ENCODE results near the gene PTPDC1.
A peak's percentile ranks its signal among the peaks of the same experiment; 100 is the strongest.

PTPDC1 gene, protein sequence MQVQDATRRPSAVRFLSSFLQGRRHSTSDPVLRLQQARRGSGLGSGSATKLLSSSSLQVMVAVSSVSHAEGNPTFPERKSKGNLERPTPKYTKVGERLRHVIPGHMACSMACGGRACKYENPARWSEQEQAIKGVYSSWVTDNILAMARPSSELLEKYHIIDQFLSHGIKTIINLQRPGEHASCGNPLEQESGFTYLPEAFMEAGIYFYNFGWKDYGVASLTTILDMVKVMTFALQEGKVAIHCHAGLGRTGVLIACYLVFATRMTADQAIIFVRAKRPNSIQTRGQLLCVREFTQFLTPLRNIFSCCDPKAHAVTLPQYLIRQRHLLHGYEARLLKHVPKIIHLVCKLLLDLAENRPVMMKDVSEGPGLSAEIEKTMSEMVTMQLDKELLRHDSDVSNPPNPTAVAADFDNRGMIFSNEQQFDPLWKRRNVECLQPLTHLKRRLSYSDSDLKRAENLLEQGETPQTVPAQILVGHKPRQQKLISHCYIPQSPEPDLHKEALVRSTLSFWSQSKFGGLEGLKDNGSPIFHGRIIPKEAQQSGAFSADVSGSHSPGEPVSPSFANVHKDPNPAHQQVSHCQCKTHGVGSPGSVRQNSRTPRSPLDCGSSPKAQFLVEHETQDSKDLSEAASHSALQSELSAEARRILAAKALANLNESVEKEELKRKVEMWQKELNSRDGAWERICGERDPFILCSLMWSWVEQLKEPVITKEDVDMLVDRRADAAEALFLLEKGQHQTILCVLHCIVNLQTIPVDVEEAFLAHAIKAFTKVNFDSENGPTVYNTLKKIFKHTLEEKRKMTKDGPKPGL

DNA sequence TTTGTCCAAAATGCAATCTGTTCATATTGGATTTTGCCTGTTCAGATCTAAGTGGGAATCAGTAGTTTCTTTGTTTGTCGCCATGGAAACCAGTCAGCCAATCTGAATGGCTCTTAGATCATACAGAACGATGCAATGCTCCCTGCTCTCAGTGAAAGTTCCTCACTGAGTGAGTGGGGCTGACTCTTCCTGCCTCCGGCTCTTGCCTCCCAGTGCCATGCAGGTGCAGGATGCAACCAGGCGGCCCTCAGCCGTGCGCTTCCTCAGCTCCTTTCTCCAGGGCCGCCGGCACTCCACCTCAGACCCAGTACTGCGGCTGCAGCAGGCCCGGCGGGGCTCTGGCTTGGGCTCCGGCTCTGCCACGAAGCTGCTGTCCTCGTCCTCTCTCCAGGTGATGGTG, at the start of gene PTPDC1:
Gene PTPDC1 (plus strand): TSS at position 151 of the 400 bp plus-strand sequence. CDS start 67 bp downstream, at position 218.
- DNase-seq (ENCODE audit: low read depth): no peak

DNA sequence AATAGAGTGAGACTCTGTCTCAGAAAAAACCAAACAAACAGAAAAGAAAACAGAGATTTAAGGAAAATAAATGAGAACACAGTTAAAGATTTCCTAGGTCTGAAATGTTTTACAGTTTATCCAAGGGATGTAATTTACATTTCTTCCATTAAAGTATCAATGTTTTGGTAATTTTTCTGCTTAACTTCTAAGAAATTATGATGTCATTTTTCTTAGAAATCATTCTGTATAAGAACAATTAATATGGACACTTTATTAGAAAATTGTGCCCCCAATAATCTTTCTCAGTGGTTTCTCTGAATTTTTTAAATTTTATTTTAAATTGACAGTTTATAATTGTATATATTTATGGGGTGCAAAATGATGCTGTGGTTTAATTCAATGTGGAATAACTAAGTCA, 49.8 kb upstream of the PTPDC1 start:
- DNase-seq (ENCODE audit: low read depth): no peak

- no peak for DNase-seq (ENCODE audit: low read depth)
Observed at GRCh38 chr9:94039786-94040185, 44.5 kb upstream of the PTPDC1 start.

GRCh38 chr9:94042516-94043360, 41.5 kb upstream of the PTPDC1 start:
- DNase-seq (ENCODE audit: low read depth): no peak

DNA sequence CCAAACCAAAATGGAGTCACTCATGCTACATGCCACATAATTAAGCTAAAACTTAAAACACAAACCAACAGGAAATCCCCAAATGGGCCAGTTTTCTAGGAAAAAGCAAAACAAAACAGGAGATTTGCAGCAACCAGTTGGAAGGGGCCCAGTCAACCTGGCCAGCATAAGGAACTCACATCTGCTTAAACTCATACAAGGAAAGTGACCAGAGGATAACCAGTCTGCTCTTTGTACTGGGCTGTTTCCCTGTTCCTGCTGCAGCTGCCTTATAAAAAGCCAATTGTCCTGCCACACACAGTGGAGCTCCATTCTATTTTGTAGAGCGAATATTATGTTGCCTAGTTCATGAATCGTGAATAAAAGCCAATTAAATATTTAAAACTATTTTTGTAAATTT, 29.5 kb upstream of the PTPDC1 start:
- DNase-seq (ENCODE audit: low read depth): no peak

DNA sequence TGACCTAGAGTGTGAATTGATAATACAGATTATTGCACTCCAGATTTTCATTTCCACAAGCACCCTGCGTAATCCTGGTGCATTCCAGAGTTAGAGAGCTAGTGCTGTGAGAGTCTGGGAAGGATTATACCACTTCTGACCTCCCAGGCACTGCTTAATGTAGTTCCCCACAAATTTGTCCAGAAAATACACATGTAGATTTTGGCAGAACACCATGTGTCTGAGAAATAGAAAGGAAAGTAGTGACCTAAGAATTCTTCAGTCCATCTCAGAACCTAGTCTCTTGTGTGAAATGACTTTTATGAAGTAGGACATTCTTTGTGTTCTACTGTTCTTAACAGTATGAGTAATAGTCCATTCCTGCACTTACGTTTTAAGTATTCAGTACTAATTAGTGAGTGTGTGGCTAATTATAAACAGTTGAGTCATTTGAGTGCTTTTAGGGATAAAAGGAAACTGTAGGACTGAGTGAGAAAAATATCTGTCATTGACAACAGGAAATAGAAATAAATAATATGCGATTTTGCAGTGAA, 27.8 kb upstream of the PTPDC1 start:
- DNase-seq (ENCODE audit: low read depth): no peak

GRCh38 chr9:94057918-94058317, 26.3 kb upstream of the PTPDC1 start:
- DNase-seq (ENCODE audit: low read depth): no peak

- no peak for DNase-seq (ENCODE audit: low read depth)
Observed at GRCh38 chr9:94061864-94062263, 22.4 kb upstream of the PTPDC1 start.

DNA sequence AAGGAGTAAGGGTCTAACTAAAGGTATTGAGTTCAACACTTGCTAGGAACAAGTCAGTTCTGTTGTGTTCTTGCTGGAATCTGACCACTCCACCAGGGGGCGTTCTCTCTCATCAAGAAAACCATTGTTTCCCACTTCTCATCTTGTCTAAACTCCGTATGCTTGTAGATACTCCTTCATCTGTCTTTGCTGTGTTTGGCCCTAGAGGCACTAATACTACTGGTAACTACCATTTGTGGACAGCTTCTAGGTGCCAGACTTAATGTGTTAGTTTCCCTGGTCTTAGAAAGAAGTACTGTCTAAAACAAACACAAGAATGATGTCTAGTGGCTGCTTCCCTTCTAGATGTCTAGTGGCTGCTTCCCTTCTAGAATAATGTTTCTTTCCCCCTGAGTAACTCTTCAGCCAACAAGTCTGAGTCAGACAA, 18.7 kb upstream of the PTPDC1 start:
- peak; percentile 54 for DNase-seq (ENCODE audit: low read depth)

DNA sequence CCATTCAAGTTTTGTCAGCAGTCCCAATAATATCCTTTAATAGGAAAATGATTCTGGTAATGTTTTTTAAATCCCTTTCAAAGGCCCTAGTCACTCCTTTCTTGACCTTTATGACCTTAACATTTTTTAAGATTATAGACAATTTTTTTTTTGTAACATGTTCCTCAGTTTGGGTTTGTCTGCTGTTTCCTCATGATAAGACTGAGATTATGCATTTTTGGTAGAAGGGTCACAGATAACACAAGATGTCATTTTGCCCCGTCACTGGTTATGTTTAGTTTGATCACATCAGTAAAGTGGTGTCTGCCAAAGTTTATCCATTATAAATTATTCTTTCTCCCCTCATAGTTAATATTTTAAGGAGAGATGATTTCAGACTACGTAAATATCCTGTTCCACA, 16.0 kb upstream of the PTPDC1 start:
- DNase-seq (ENCODE audit: low read depth): no peak

DNA sequence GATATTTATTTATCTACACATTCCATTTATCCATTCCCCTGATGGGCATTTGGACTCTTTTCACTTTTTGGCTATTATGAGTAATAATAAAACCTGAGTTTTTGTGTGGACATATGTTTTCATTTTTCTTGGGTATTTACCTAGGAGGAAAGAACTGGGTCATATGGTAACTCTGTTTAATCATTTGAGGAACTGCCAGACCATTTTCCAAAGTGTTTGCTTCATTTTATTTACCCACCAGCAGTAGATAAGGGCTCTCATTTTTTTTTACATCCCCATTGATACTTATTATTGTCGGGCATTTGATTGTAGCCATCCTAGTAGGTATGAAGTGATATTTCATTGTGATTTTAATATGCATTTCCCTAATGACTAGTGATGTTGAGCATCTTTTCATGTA, 7.7 kb upstream of the PTPDC1 start:
- no peak for DNase-seq (ENCODE audit: low read depth)

- DNase-seq (ENCODE audit: low read depth): no peak
Observed at GRCh38 chr9:94078086-94078485, 6.2 kb upstream of the PTPDC1 start.

GRCh38 chr9:94079236-94079635, 5.0 kb upstream of the PTPDC1 start:
- DNase-seq (ENCODE audit: low read depth): no peak

DNA sequence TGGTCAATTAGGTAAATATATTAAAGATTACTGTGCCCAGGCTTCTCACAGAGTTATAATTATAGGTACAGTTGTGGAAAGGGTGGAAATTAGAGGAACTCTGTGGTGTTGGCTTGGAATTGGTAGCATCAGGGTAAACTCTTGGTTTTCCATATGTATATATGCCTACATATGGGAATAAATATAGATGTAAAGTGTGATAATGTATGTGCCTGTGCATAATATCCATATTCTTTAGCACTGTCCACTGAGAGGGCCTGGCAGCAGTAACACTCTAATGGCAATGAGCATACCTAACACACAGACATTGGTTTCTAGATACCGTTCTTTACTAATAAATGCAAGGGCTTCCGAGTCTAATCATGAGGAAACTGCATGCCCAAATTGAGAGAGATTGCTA, 4.0 kb upstream of the PTPDC1 start:
- no peak for DNase-seq (ENCODE audit: low read depth)

DNA sequence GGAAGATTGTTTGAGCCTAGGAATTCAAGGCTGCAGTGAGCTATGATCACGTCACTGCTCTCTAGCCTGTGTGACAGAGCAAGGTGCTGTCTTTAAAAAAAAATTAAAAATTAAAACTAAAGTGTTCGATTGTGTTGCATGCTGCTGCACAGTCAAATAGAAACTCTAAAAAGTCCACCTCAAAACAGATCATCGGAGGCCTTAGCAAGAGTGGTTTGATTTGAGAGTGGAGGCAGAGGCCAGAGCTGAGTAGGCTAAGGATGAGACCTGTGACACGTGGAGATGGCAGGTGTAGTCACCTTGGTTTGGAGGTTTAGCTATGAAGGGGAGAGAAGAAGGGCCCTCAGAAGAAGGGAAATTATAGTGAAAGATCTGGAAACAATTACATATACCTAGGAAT, 2.8 kb upstream of the PTPDC1 start:
- no peak for DNase-seq (ENCODE audit: low read depth)

DNA sequence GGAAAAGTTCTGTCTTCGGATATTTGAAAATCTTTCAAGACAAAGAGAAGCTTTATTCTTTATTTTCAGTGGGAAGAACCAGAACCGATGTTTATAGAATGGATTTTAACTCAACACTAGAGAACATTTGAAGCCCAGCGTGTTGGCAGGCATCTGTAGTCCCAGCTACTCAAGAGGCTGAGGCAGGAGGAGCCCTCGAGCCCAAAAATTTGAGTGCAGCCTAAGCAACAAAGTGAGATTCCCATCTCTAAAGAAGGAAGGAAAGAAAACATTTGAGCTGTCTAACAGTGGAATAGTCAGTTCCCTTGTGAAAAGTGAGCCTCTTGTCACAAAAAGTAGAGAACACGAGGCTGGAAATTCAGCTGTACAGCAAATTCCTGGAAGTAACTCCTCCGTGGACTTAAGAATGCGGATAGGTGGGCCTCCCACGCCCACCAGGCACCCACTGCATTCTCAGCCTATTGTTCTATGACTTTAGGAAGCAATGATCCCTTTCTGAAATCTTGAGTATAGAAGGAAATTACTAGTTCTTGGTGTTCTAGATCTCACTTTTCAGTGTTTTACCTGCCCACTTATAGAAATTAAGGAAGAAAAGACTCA, 2.3 kb upstream of the PTPDC1 start:
- DNase-seq (ENCODE audit: low read depth): no peak

DNA sequence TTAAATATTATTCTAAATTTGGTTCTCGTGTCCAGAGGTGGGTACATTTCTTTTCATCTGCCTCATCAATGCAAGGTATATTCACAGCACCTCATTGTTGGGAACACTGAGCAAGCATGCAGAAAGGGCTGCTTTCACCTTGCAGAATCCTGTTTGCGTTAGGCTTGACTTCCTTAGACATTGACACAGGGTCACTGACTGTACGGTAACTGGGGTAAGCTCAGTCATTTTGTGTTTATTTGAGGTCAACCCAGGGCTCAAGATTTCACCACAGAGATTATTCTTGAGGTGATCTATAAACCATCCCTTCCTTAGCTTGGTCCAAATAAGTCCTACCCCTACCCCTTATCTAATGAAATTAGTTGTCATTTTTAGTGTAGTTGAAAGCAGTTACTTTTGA, 1.7 kb upstream of the PTPDC1 start:
- DNase-seq (ENCODE audit: low read depth): no peak

DNA sequence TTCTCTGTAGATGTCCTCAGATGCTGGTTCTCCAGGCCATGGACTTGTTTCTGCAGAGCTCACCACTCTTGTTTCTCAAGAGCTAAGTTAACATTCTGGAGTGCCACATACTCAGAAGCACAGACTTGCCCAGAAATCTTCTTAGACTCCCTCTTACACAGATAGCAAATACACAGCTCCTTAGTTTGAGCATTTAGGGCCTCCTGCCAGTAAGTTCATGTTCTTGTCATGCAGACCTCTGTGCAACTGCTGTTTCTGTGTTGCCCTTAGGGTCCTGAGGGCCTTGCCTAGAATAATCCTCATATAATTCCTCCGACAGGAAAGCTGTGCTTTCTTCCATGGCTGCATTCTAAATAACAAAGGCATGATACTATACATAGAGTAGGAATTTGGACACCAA, 1.3 kb upstream of the PTPDC1 start:
- DNase-seq (ENCODE audit: low read depth): no peak

- no peak for DNase-seq (ENCODE audit: low read depth)
Observed at GRCh38 chr9:94083384-94083783, 880 bp upstream of the PTPDC1 start.

DNA sequence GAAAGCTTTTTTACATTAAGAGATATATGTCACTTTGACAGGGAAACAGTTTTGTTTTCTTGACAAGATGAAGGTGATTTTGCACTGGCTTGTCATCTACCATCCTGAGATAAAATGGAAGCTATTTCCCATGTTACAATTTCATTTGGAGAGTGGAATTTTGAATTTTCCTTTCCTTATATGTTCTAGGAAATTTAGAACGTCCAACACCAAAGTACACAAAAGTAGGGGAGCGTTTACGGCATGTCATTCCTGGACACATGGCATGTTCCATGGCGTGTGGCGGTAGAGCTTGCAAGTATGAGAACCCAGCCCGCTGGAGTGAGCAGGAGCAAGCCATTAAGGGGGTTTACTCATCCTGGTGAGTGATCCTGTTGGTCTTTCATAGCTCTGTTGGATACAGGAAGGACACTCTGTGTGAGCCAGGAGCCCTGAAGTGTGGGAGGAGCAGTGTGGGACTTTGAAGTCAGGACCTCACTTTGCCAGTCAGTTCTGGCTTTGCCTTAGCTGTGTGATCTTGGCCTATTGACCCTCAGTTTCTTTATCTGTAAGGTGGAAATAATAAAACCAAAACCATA, 887 bp downstream of the PTPDC1 start:
- no peak for DNase-seq (ENCODE audit: low read depth)

Data from activated T-helper 9 cell treated with anti-CD3 and anti-CD28 coated beads, Interleukin-2, amount 50 U/mL, for 16 hours (primary cell).